ENCODE measurements around the gene WDR54.

GRCh38 chr2:74375838-74376237 is 45.7 kb upstream of the WDR54 start:
- TF ChIP-seq CTCF (IDR thresholded peaks at IDR 0.05; ENCODE audit: low read depth, low read length) (no peak), EZH2phosphoT487 (IDR thresholded peaks at IDR 0.05; ENCODE audit: low read depth) (no peak)
